Upper lobe of left lung (tissue), 6 donors: ENCODE data around the gene CCL22. TPM values are rescaled to one million over a fixed set of nuclear protein-coding genes. Genes with fewer than 3 reads are reported as not detected.

ENCODE experiments used
- ATAC-seq, 2 donors: fragments of 200-7000 bp; cut with Tn5 transposase; one replicate each; pipeline ENCODE4 v1.9.1; 2022; ENCODE audit warnings: mild to moderate bottlenecking in 2 of 2, moderate library complexity in 2 of 2; ENCODE audit not compliant: low FRiP score in 2 of 2
- DNase-seq, 2 donors: peaks; one replicate each; pipeline ENCODE4 v3.0.0-alpha.2; 2019 to 2020
- H3K27ac ChIP-seq, 4 donors: fragments of 200-600 bp; sonication (generic); one replicate each; pipeline ENCODE4 v1.5.1; 2016 to 2019
- H3K27me3 ChIP-seq, 4 donors: fragments of 200-600 bp; sonication (generic); one replicate each; pipeline ENCODE4 v1.5.1; 2017 to 2019
- H3K36me3 ChIP-seq, 4 donors: fragments of 200-600 bp; sonication (generic); one replicate each; pipeline ENCODE4 v1.5.1; 2016 to 2019
- H3K4me1 ChIP-seq, 4 donors: fragments of 200-600 bp; sonication (generic); one replicate each; pipeline ENCODE4 v1.5.1; 2018 to 2019
- H3K4me3 ChIP-seq, 4 donors: fragments of 200-600 bp; sonication (generic); one replicate each; pipeline ENCODE4 v1.5.1; 2017 to 2019; ENCODE audit warnings: mild to moderate bottlenecking in 2 of 4, moderate library complexity in 1 of 4
- H3K9me3 ChIP-seq, 4 donors: fragments of 200-600 bp; sonication (generic); one replicate each; pipeline ENCODE4 v1.5.1; 2018 to 2019
- EP300 ChIP-seq, 4 donors: sonication (generic); formaldehyde crosslinking; IDR thresholded peaks; one replicate each; pipeline ENCODE4 v1.5.1; 2017; ENCODE audit warnings: antibody characterized with exemption in 4 of 4, control low read depth in 2 of 4
- POLR2A ChIP-seq, 4 donors: fragments of 450-650 bp; IDR thresholded peaks; one replicate each; pipeline ENCODE4 v1.5.1; 2016 to 2017; ENCODE audit warnings: antibody characterized with exemption in 4 of 4, mild to moderate bottlenecking in 2 of 4
- POLR2AphosphoS5 ChIP-seq, 2 donors: sonication (generic); formaldehyde crosslinking; IDR thresholded peaks; one replicate each; pipeline ENCODE4 v1.5.1; 2017; ENCODE audit warnings: antibody characterized with exemption in 2 of 2
- WGBS, 2 donors: methylation state at CpG; one replicate each; pipeline ENCODE4 v1.1.5; 2017 to 2018; 5-methylcytosine and 5-hydroxymethylcytosine counted together
- total RNA-seq, 6 donors: library from RNA; depleted of rRNA in 4 of 6; stranded (reverse); fragments of >200 nt in 4 of 6; gene quantifications; one replicate each; pipeline versions ENCODE4 v1.1.0 to v1.2.1, GENCODE V29; 2016 to 2021
- TF ChIP-seq, protein P1 (sequence below), 6 experiments: fragments of 450-650 bp in 4 of 6; fragments of 200-600 bp in 2 of 6; sonication (generic) in 2 of 6; IDR thresholded peaks; one replicate each; pipeline ENCODE4 v1.5.1; 2016 to 2019; ENCODE audit warnings: antibody characterized with exemption in 6 of 6
- donor health status: DM: no; HTN: no; CAD: no; lungs with moderate emphysema.
- donor health status: DM: no; HTN: yes; CAD: no; lungs with severe emphysema.

The CCL22 gene
- total RNA-seq, 6 donors from 2014 or later: 0.39 to 4.7 (median 0.71) TPM; not detected in 2

DNA sequence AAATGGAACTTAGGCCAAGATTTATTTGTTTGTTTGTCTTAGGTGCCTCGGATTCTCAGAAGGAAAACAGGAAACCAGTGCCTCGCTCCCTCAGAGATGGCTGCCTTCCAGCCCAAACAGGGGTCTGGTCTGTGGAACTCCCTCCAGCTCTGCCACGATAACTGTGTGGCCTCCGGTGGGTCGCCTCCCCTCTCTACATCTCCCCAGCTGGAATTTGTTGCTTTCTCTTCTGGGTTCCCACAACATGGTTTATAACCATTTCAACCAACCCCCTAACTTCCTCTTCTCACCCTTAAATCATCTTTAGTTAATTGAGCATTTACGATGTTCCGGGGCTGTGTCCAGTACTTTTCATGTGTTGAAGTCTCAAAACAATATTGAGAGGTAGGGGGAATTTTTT is 43.2 kb upstream of the CCL22 start:
- H3K27ac ChIP-seq: peak overlapping the region in 2 of 4 donors; percentile 63 to 72
- 45 to 49% methylated on average over 7 of the region's 7 CpGs for WGBS, 2 donors
- no peak for DNase-seq

GRCh38 chr16:57316390-57317017 is 42.1 kb upstream of the CCL22 start:
- 74 to 76% methylated on average over 3 of the region's 3 CpGs for WGBS, 2 donors
- no peaks in the 10 kb centered on the region for H3K27me3 ChIP-seq
- H3K9me3 ChIP-seq: no peaks in the 10 kb centered on the region
- H3K4me3 ChIP-seq: no peak overlapping the region
- DNase-seq (no peak), ATAC-seq (peak in 1 of 2 donors; percentile 68)
- peak overlapping the region; percentile 64 to 84 (median 71) for H3K27ac ChIP-seq
- peaks cover 12 to 35% (median 18%) of the 10 kb centered on the region in 4 donors for H3K4me1 ChIP-seq
- H3K36me3 ChIP-seq: no peaks in the 10 kb centered on the region
- TF ChIP-seq POLR2A (IDR thresholded peaks at IDR 0.05): no peak
- TF ChIP-seq POLR2AphosphoS5 (IDR thresholded peaks at IDR 0.05): peak; percentile 68 to 83
- TF ChIP-seq, protein P1, sequence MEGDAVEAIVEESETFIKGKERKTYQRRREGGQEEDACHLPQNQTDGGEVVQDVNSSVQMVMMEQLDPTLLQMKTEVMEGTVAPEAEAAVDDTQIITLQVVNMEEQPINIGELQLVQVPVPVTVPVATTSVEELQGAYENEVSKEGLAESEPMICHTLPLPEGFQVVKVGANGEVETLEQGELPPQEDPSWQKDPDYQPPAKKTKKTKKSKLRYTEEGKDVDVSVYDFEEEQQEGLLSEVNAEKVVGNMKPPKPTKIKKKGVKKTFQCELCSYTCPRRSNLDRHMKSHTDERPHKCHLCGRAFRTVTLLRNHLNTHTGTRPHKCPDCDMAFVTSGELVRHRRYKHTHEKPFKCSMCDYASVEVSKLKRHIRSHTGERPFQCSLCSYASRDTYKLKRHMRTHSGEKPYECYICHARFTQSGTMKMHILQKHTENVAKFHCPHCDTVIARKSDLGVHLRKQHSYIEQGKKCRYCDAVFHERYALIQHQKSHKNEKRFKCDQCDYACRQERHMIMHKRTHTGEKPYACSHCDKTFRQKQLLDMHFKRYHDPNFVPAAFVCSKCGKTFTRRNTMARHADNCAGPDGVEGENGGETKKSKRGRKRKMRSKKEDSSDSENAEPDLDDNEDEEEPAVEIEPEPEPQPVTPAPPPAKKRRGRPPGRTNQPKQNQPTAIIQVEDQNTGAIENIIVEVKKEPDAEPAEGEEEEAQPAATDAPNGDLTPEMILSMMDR (IDR thresholded peaks at IDR 0.05): no peak
- peak in 2 of 4 donors; percentile 89 for TF ChIP-seq EP300 (IDR thresholded peaks at IDR 0.05)

More for the DNA sequence above, 43.2 kb upstream of the CCL22 start:
- Histone ChIP-seq H3K27me3 (no peaks in the 10 kb centered on the region), H3K4me3 (no peak overlapping the region), H3K36me3 (no peaks in the 10 kb centered on the region), H3K4me1 (peaks cover 12 to 35% (median 18%) of the 10 kb centered on the region in 4 donors), H3K9me3 (no peaks in the 10 kb centered on the region)
- TF ChIP-seq POLR2A (IDR thresholded peaks at IDR 0.05) (no peak), EP300 (IDR thresholded peaks at IDR 0.05) (no peak), POLR2AphosphoS5 (IDR thresholded peaks at IDR 0.05) (no peak)
- TF ChIP-seq, protein P1 (IDR thresholded peaks at IDR 0.05): no peak
- ATAC-seq: no peak

DNA sequence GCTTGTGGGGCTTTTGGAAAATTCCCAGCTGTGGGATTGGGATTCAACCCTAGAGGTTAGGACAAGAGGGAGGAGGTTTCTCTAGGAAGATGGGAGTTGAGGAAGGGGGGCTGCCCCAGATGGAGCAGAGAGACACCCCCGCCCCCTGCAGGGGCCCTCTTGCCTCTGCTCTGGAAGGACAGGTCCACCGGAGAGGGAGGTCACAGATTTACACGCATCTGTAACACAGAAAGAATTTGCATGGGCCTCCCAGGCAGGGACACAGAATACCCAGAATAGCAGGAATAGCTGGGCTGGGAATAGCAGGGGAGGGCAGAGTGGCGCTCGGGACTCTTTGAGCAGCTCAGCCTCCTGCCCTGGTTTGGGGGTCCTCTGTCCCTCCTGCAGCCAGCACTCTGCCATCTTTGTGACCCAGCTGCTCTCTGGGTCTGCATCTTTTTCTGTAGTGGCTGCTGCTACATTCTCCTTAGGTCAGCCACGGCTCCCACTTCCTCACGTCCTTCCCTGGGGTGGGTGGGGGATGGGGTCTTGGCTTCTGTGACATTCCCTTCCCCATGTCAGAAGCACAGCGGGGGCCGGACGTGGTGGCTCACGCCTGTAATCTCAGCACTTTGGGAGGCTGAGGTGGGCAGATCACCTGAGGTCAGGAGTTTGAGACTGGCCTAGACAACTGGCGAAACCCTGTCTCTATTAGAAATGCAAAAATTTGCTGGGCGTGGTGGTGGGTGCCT is 40.2 kb upstream of the CCL22 start:
- Histone ChIP-seq H3K4me3 (no peak overlapping the region), H3K9me3 (no peaks in the 10 kb centered on the region), H3K27ac (no peak overlapping the region), H3K36me3 (no peaks in the 10 kb centered on the region), H3K4me1 (peaks cover 12 to 35% (median 18%) of the 10 kb centered on the region in 4 donors), H3K27me3 (no peaks in the 10 kb centered on the region)
- TF ChIP-seq EP300 (IDR thresholded peaks at IDR 0.05) (no peak), POLR2A (IDR thresholded peaks at IDR 0.05) (no peak), POLR2AphosphoS5 (IDR thresholded peaks at IDR 0.05) (no peak)
- TF ChIP-seq, protein P1 (IDR thresholded peaks at IDR 0.05): no peak
- DNase-seq: no peak
- 80 to 82% methylated on average over 13 of the region's 13 CpGs for WGBS, 2 donors
- ATAC-seq: no peak

- WGBS, 2 donors: 74 to 75% methylated on average over 2 of the region's 2 CpGs
- H3K27ac ChIP-seq: no peak overlapping the region
- no peak for ATAC-seq
- H3K4me1 ChIP-seq: peaks cover 4 to 28% (median 15%) of the 10 kb centered on the region in 4 donors
- TF ChIP-seq EP300 (IDR thresholded peaks at IDR 0.05) (no peak), POLR2AphosphoS5 (IDR thresholded peaks at IDR 0.05) (no peak), POLR2A (IDR thresholded peaks at IDR 0.05) (no peak)
- TF ChIP-seq, protein P1 (IDR thresholded peaks at IDR 0.05): no peak
- H3K27me3 ChIP-seq: no peaks in the 10 kb centered on the region
- no peak overlapping the region for H3K4me3 ChIP-seq
- no peak for DNase-seq
- no peaks in the 10 kb centered on the region for H3K9me3 ChIP-seq
- H3K36me3 ChIP-seq: no peaks in the 10 kb centered on the region
Measured at GRCh38 chr16:57319646-57320045, 38.9 kb upstream of the CCL22 start.
